ENCODE results near the gene GUF1.
"Not testable (repeated sequence)": the region's sequence is repeated elsewhere in the genome, so short reads cannot be mapped to it uniquely, and the experiment has no call there.

The GUF1 gene

DNA sequence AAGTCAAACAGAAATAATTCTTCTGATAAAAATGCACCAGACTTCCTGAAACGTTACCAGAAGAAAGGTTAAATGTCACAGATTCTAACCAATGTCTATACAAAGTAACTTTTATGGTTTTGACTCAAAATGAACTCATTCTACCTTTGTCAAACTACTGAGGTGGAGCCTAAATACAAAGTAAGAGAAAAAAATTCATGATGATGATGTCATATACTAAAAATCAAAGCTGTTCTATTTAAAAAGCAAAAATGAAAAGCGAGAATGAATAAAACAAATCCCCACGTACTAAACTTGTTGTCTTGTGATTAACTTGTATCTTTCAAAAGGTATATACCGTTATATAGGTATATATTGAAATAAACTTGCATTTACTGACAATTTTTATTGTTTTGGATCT lies 26.5 kb downstream of the GUF1 start:
- no peak for DNase-seq

DNA sequence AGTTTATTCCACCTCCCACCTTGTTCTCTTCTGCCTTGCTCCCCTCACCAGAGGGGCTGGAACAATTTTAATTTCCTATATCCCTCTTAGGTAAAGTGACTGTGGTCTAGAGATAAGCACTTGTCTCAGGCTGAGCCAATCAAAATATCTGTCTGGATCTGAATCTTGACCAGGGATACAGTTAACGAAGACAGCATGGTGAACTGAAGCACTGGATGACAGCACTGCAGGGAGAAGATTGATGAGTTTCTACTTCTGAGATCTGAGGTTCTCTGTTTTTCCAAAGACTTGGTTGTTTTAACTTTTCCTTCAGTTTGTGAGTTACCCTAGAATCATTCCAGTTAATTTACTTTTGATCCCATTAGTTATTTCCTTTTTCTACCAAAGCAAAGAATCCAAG lies 34.9 kb downstream of the GUF1 start:
- DNase-seq = no peak

- DNase-seq = no peak
Measured at GRCh38 chr4:44716597-44716996, 38.4 kb downstream of the GUF1 start.

- DNase-seq = no peak
Measured at GRCh38 chr4:44720371-44720770, 42.2 kb downstream of the GUF1 start.

GRCh38 chr4:44722001-44722400 lies 43.8 kb downstream of the GUF1 start:
- DNase-seq = no peak

DNA sequence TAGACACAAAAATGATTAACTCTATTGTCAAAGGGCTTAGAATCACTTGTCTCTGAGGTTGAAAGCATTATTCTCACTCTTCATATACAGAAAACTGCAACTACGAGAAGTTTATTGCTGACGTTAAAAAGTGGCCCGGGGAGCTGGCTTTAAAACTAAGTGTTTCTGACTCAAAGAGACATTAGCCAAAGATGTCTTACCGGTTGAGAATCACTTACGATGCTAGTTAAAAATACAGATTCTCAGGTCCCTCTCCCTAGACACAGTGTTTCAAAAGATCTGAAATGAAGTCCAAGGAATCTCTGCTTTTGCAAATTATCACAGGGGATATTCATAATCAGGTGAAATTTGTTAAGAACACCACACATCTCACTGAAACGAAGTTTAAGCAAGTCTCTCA lies 46.9 kb downstream of the GUF1 start:
- DNase-seq = no peak

- DNase-seq = no peak
Measured at GRCh38 chr4:44725726-44726037, 47.5 kb downstream of the GUF1 start.

- peak; percentile 68 to 85 for DNase-seq
Measured at GRCh38 chr4:44726038-44726871, 48.0 kb downstream of the GUF1 start, which contains the start of gene GNPDA2. Gene GNPDA2, minus strand, starts transcription at chr4:44726556. Its CDS starts 4,349 bp downstream, at chr4:44722207.

DNA sequence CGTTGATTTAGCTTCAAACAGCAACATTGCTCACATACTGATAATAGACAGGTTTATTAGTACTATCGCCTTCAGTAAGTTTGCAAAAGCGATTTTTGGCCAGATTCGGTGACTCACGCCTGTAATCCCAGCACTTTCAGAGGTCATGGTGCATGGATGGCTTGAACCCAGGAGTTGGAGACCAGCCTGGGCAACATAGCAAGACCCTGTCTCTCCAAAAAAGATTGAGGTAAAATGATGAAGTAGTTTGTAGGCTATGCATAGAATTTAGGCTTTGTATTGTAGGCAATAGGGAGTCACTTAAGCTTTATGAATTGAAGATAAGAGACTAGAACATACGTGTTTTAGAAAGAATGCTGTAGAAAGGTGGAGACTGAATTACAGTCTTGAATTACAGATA lies 49.3 kb downstream of the GUF1 start:
- no peak for DNase-seq

DNA sequence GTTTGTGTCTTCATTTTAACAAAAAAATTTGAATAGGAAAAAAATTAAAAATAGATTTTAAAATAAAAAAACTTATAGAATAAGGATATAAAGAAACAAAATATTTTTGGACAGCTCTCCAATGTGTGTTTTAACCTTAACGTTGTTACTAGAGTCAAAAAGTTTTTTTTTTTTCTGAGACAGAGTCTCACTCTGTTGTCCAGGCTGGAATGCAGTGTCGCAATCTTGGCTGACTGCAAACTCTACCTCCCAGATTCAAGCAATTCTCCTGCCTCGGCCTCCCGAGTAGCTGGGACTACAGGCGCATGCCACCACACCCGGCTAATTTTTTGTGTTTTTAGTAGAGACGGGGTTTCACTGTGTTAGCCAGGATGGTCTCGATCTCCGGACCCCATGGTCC lies 50.5 kb downstream of the GUF1 start:
- DNase-seq = not testable (repeated sequence)

- no peak for DNase-seq
Measured at GRCh38 chr4:44736900-44737299, 58.7 kb downstream of the GUF1 start.

- peak in 1 of 2 experiments; percentile 34 for DNase-seq
Measured at GRCh38 chr4:44738615-44739014, 60.4 kb downstream of the GUF1 start.

DNA sequence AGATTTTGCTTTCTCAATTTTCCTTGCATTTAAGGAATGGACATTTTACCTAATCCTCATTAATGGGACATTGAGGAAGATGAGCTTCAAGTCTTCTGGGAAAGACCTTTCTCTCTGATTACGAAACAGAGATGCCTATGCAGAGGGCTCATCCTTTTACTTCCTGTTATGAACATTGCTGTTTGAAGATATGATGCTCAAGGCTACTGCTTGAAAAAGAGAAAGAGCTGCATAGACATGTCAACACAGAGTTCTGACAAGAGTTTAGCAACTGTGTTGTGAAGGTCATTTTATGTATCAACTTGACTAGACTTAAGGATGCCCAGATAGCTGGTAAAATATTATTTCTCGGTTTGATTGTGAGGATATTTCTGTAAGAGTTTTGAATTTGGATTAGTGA lies 62.0 kb downstream of the GUF1 start:
- DNase-seq = no peak

All from SW 1271 (cell line).